Ishikawa (cell line): ENCODE data around the gene CELSR1.

Experiments
- EP300 ChIP-seq: IDR thresholded peaks from 2 replicates; pipeline ENCODE4 v1.6.1; 2012; ENCODE audit warnings: borderline replicate concordance
- FOXM1 ChIP-seq: IDR thresholded peaks from 2 replicates; pipeline ENCODE4 v1.6.1; 2012; ENCODE audit warnings: low read depth, borderline replicate concordance
- TAF1 ChIP-seq: IDR thresholded peaks from 2 replicates; pipeline ENCODE4 v1.6.1; 2012; ENCODE audit warnings: low read depth, mild to moderate bottlenecking
- TEAD4 ChIP-seq: IDR thresholded peaks from 2 replicates; pipeline ENCODE4 v1.6.1; 2012
- TF ChIP-seq, protein P1 (sequence below): IDR thresholded peaks from 2 replicates; pipeline ENCODE4 v1.6.1; 2012
- TF ChIP-seq, protein P2 (sequence below): IDR thresholded peaks from 2 replicates; pipeline ENCODE4 v1.6.1; 2012

DNA sequence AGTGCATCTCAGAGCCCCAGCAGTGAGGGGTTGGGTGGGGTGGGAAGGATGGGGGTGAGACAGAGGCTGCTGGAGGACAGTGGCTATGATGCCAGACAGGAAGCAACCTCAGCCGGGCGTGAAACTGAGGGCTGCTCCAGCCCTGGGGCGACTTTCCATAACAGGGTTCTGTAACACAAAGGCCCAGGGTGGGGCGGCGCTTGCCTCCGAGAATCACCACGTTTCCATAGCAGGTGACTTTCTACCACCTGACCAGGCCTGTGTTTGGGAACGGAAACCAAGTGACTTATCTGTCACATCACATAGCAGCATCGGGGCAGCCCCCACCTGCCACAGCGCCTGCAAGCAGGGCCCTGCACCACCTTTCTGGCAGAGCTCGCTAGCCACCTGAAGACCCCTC, 116.2 kb downstream of the CELSR1 start:
- TF ChIP-seq, protein P1, sequence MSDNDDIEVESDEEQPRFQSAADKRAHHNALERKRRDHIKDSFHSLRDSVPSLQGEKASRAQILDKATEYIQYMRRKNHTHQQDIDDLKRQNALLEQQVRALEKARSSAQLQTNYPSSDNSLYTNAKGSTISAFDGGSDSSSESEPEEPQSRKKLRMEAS: no peak
- no peak for TF ChIP-seq TEAD4
- TF ChIP-seq, protein P2, sequence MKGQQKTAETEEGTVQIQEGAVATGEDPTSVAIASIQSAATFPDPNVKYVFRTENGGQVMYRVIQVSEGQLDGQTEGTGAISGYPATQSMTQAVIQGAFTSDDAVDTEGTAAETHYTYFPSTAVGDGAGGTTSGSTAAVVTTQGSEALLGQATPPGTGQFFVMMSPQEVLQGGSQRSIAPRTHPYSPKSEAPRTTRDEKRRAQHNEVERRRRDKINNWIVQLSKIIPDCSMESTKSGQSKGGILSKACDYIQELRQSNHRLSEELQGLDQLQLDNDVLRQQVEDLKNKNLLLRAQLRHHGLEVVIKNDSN: peak; percentile 46; the same call in 1 of the 2 replicates
- no peak for TF ChIP-seq TAF1
- TF ChIP-seq EP300: no peak; the same call in 1 of the 2 replicates
- TF ChIP-seq FOXM1: no peak
